Stimulated activated CD8-positive, alpha-beta memory T cell treated with anti-CD3 and anti-CD28 coated beads, Interleukin-12 subunit alpha, Interleukin-12 subunit beta, amount 100 ng/mL, for 24 hours (primary cell): ENCODE results near the gene VWA5B1.

Experiments used
- DNase-seq: peaks from one replicate; pipeline ENCODE4 v3.0.0-alpha.2; 2020; ENCODE audit errors: extremely low read depth

Gene VWA5B1

DNA sequence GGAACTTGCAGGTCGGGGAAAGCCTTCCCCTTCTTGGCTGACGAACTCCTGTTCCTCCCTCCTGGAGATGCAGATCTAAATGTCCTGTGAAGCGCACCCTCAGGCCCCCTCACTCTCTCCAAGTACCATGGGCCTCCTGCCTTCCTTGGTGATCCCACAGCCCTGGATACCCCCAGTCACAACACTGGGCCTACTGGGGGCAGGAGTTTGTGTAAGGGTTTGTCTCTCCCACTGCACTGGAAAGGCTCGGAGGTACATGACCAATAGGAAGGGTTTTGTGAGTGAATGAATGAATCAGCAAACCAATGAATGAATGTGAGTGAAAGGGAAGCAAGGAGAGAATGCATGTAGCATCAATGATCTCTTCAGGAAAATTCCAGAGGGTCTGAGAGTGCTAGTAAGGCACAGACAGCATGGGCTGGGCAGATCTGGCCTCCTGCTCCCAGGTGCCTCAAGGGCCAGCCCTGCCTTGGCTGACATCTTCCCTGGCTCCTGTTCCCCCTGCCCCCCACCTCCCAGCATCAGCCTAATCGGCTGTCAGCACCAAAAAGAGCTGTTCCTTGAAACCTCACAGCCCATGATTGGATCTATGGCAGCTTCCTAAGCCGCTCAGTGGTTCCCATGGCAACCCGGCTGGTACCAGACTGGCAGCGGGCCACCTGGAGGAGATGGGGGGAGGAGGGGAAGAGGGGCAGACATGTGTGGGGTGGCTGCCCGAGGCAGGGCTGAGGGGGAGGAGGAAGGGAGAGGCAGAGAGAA, 95.8 kb downstream of the VWA5B1 start:
- no peak for DNase-seq

DNA sequence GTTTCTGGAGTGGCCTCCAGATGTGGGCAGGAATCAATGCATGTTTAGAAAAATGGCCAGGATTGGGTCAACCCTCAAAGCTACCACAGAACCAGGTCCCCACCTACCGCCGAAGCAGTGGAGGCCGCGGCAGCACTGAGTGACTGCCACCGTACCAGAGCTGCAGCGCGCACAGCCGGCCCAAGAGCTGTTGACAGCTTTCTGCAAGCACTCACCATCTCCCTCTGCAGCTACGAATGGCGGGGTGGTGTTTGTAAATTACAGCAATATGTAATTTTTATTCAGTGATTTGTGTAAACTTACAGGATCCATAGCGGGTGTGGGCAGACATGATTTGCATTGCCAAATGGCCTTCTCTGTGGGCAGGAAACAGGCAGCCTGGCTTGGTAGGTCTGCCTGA, 98.9 kb downstream of the VWA5B1 start:
- DNase-seq = no peak

DNA sequence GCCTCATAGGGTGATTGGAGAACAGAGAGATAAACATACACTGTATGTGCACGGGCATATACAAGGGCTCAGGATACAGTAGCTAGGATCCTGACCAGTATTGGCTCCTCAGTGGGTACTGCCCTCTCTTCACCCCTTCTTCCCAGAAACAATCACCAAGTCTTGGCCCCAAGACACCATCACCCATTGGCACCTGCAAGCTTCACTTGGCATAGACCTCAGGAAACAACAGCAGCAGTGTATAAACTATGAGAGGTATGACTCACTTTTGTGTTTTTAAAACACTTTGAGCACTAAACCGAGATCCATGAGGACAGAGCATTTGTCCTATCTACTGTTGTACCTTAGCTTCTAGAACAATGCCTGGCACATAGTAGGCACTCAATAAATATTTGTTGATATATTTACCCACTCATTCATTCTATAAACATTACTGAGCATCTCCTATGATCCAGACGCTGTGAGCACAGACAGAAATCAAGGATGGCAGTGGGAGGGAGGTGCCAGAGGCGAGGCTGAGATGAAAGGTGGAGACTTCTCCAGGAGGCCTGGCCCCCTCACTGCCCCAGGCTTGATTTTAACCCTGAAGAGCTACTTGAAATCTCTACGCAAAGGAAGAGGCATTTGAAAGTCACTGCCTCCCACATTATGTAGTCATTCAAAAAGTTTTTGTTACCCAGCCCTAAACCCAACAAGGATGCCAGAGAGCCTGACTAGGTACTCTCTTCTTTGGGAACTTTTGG, 100.1 kb downstream of the VWA5B1 start:
- DNase-seq = no peak

DNA sequence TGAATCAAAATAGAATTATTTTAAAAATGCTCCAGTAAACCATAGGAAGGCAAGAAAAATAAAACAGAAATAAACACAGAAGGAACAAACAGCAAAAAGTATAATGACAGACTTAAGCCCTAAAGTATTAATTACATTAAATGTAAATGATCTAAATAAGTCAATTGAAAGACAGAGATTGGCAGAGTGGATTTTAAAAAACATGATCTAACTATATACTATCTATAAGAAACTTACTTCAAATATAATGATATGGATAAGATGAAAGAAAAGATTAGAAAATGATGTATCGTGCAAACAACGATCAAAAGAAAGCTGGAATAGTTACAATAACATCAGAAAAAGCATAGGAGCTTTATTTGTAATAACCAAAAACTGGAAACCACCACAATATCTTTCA, 104.6 kb downstream of the VWA5B1 start:
- no peak for DNase-seq

DNA sequence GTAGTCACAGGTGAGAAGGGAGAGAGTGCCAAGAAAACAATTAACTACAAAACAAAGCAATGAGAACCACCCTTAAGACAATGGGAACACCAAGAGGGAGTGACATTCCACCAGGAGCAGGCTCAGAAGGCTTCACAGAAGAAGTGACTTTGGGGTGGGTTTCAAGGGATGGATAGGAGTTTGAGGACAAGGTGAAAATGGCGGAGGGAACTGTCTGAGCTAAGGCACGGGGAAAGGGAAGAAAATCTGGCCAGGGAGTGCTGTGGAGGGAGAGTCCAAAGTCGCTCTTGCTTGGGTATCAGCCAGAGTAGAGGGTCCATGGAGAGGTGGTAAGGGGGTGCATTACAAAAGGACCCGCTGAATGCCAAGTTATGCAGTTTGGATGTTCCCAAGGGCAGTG, 108.1 kb downstream of the VWA5B1 start:
- no peak for DNase-seq

DNA sequence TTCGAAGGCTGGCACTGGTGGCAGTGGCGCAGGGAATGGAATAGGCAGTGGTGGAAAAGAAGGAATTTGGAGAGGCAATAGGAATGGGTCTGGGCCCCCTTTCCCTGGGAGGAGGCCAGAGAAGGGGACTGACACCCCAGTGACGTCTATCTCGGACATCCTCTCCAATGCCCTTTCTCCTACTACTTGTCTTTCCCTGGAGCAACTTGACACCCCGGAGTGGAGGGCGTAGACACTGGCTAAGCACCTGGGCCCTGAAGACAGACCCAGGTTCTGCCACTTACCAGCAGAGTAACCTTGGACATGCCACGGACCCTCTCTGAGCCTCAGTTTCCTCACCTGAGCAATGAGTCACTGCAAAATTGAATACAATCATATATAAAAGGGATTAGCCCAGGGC, 108.5 kb downstream of the VWA5B1 start:
- no peak for DNase-seq

DNA sequence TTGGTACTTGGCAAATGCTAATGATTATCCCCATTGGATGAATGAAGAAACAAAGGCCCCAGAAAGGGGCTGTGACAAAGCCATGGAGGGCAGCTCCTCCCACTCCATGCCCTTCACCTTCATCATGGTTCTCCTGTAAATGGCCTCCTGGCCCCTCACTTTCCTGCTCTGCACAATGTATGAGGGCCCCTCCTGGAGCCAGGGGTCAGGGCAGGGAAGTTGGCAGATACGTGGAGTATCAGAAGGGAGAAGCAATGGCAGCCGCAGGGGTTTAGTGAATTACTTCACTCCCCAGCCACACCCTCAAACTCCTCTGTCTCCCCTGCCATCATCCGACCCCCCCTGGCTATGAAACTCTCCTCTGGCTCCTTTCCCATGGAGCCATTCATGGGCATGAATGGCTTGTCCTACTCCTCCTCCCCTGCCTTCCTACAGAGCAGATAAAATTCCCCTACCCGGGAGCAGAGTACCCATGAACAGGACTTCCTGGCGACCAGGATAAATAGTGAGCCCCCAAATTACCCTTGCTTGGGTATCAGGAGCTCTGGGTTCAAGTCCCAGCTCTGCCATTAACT, 109.0 kb downstream of the VWA5B1 start:
- DNase-seq = no peak

DNA sequence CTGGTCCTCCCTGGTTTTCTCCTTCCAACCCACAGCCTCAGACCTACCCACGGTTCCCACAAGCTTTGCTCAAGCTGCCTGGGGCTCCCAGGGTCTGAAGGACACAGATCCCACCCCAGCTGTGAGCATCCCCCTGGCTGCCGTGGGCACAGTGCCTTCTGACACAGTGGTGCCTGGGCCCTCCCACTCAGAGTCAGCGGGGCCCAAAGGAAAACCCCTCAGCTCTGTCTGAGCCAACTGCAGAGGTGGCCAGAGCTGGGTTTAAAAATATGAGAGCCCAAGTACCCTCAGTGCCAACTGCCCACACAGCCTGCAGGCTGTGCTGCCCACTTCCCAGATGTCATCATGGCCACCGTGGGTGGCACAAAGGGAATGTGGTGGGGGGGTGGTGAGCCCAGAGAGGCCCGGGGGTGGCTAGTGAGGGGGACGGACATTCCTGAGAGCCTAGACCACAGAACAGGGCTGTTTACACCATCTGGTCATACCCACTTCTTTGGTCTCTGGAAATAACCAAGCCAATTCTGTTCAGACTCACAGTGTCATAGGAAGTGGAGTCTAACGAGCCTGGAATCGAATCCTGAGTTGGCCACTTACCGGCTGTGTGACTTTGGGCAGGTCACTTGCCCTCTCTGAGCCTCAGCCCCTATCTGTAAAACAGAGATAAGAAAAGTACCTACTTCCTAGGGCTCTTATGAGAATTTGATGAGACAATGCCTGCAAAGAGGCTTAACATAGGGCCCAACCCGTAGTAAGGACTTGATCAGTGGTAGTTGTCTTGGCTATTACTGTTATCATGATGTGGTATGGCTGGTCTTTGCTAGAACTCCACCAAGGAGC, 109.9 kb downstream of the VWA5B1 start:
- DNase-seq = no peak

DNA sequence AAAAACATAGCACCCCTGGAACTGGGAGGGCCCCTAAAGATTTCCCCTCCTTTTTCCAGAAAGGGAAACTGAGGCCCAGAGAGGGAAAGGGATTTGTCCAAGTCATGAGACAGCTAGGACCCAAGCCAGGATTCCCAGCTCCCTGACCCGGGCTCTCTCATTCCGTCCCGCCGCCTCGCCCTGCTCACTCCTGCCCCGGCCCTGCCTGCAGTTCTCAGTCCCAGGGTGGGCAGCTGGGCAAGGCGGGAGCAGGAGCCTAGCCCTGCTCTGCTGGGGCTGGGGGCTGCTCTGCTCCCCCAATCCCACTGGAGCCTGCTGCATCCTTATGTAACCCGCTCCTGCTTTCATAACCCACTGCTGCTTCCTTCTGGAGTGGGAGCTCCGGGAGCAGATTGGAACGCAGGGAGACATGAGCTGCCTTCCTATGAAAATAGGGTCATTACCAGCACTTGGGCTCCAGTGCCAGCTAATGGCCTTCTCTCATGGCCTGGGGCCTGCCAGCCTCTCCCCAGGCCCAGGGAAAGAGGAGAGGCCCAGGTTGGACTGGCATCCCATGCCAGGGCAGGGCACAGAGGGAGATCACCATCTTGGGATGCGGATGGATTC, 110.8 kb downstream of the VWA5B1 start:
- no peak for DNase-seq

DNA sequence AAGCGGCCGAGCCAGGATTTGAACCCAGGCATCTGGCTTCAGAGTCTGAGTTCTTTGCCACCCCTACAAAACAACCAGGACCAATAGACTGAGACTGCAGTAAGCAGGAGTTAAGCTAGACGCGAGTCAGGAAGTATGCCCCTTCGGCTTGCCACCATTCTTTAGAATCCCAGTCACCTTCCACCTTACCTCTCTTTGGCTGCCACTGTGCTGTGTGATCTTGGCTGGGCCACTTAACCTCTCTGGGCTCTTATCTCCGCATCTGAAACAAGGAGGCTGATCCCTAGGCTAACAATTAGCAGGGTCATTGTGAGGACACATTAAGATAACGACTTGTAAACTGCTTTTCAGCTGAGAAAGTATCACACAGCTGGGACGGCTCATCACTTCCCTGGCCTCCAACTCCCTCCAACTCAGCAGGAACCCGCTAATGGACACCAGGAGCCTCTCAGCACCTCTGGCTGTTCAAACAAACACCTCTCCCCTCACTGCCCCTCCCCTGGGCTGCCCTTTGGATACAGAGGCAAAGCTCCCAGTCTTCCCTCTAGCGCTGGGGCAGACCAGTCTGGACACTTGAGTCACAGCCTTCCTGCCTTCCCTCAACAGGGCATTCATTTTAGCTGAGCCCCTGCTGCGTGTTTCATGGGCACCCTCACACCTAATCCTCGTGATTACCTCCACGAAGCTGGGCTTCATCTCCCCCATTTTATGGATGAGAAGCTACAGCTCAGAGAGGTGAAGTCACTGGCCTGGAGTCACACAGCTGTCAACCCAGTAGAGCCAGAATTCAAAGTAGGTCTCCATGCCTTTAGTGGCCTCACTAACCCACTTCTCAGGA, 112.1 kb downstream of the VWA5B1 start:
- DNase-seq = no peak

DNA sequence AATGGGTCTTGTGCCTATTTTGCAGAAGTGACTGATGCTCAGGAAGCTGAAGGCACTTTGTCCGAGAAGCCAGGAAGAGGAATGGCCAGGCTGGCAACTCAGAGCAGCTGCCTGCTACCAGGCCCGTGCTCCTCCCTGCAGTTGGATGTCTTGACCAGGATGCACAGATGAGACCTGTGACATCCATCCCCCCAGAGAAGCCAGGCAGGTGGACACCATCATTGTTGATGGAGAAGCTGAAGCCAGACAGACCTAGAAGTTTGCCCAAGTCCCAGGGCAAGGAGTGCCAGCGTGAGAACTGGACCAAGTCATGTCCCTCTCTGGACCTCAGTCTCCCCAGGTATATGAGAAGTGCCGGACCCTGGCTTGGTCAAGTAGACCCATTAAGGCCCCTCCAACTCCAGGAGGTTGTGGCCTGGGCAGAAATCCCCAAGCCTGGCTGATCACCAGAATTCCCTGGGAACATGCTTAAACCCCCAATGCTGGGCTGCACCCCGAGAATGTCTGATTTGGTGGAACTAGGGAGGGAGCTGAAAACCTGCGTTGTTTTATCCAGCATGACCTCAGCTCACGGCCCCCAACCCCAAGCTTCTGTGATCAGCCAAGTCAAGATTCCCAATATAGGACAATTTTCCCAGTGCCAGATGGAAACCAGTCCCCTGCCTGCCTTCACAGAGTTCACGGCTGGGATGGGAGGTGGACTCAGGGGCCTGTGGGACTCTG, 112.9 kb downstream of the VWA5B1 start:
- no peak for DNase-seq

DNA sequence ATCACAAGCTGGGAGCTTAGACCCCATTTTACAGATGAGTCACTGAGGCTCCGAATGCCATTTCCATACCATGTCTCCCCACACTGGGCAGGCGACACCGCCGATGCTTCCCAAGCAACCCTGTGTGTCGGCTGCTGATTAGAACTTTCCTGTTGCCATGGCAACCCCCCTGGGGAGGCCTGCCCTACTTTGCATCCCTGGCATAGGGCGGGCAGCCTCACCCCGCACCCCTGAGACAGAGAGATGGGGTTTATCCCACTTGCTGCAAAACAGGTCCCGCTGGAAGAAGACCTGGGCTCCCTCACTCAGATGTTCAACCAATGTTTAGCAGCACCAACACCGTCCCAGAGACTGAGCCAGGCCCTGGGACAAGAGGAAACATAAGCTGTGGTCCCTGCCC, 113.8 kb downstream of the VWA5B1 start:
- DNase-seq = no peak
